ENCODE data around the gene SOAT2.

SOAT2 gene

GRCh38 chr12:53067074-53067992 is 36.0 kb upstream of the SOAT2 start:
- no peak overlapping the region for H2AFZ ChIP-seq (ENCODE audit: low read length)
- no peaks in the 10 kb centered on the region for H4K20me1 ChIP-seq (ENCODE audit: insufficient read depth, low read length)
- H3K4me1 ChIP-seq (ENCODE audit: insufficient read depth, low read length, severe bottlenecking), result no peaks in the 10 kb centered on the region
- no peak overlapping the region for H3K4me2 ChIP-seq (ENCODE audit: low read length)
- H3K9ac ChIP-seq (ENCODE audit: low read length), result no peak overlapping the region
- no peak overlapping the region for H3K27ac ChIP-seq (ENCODE audit: low read depth, low read length, poor library complexity, severe bottlenecking)
- H3F3A ChIP-seq (ENCODE audit: insufficient read depth, low read length), result no peaks in the 10 kb centered on the region
- H3K79me2 ChIP-seq (ENCODE audit: insufficient read depth, low read length), result no peaks in the 10 kb centered on the region
- no peaks in the 10 kb centered on the region for H3K27me3 ChIP-seq (ENCODE audit: insufficient read depth, low read length)
- H3K9me2 ChIP-seq (ENCODE audit: low read depth, low read length), result no peaks in the 10 kb centered on the region
- TF ChIP-seq CTCF (IDR thresholded peaks at IDR 0.05; ENCODE audit: low read length), result no peak
- TF ChIP-seq EZH2 (IDR thresholded peaks at IDR 0.05; ENCODE audit: borderline replicate concordance, low read length), result no peak
- no peak overlapping the region for H3K4me3 ChIP-seq (ENCODE audit: low read depth, low read length, poor library complexity, severe bottlenecking)
- H3K36me3 ChIP-seq (ENCODE audit: insufficient read depth, low read length), result peaks cover 26% of the 10 kb centered on the region
- H3K9me3 ChIP-seq (ENCODE audit: low read length), result no peaks in the 10 kb centered on the region

GRCh38 chr12:53067993-53068770 is 35.1 kb upstream of the SOAT2 start:
- Histone ChIP-seq H3K9me2 (ENCODE audit: low read depth, low read length) (no peaks in the 10 kb centered on the region), H3K27me3 (ENCODE audit: insufficient read depth, low read length) (no peaks in the 10 kb centered on the region), H3K9ac (ENCODE audit: low read length) (no peak overlapping the region), H3K36me3 (ENCODE audit: insufficient read depth, low read length) (peaks cover 26% of the 10 kb centered on the region), H4K20me1 (ENCODE audit: insufficient read depth, low read length) (no peaks in the 10 kb centered on the region), H3K4me3 (ENCODE audit: low read depth, low read length, poor library complexity, severe bottlenecking) (no peak overlapping the region), H3K4me1 (ENCODE audit: insufficient read depth, low read length, severe bottlenecking) (peaks cover 5% of the 10 kb centered on the region), H3K4me2 (ENCODE audit: low read length) (no peak overlapping the region), H3K79me2 (ENCODE audit: insufficient read depth, low read length) (no peaks in the 10 kb centered on the region), H3F3A (ENCODE audit: insufficient read depth, low read length) (no peaks in the 10 kb centered on the region), H2AFZ (ENCODE audit: low read length) (no peak overlapping the region), H3K9me3 (ENCODE audit: low read length) (no peaks in the 10 kb centered on the region), H3K27ac (ENCODE audit: low read depth, low read length, poor library complexity, severe bottlenecking) (no peak overlapping the region)
- TF ChIP-seq EZH2 (IDR thresholded peaks at IDR 0.05; ENCODE audit: borderline replicate concordance, low read length) (no peak), CTCF (IDR thresholded peaks at IDR 0.05; ENCODE audit: low read length) (no peak)

GRCh38 chr12:53068811-53069585 is 34.3 kb upstream of the SOAT2 start:
- H3K9ac ChIP-seq (ENCODE audit: low read length), result no peak overlapping the region
- H3K27ac ChIP-seq (ENCODE audit: low read depth, low read length, poor library complexity, severe bottlenecking), result no peak overlapping the region
- no peaks in the 10 kb centered on the region for H3K9me2 ChIP-seq (ENCODE audit: low read depth, low read length)

More at GRCh38 chr12:53068811-53069585, 34.3 kb upstream of the SOAT2 start:
- H4K20me1 ChIP-seq (ENCODE audit: insufficient read depth, low read length), result no peaks in the 10 kb centered on the region
- H3K9me3 ChIP-seq (ENCODE audit: low read length), result no peaks in the 10 kb centered on the region
- H3K36me3 ChIP-seq (ENCODE audit: insufficient read depth, low read length), result peaks cover 23% of the 10 kb centered on the region
- peaks cover 5% of the 10 kb centered on the region for H3K4me1 ChIP-seq (ENCODE audit: insufficient read depth, low read length, severe bottlenecking)
- no peaks in the 10 kb centered on the region for H3K79me2 ChIP-seq (ENCODE audit: insufficient read depth, low read length)
- no peak overlapping the region for H3K4me3 ChIP-seq (ENCODE audit: low read depth, low read length, poor library complexity, severe bottlenecking)
- no peak for TF ChIP-seq EZH2 (IDR thresholded peaks at IDR 0.05; ENCODE audit: borderline replicate concordance, low read length)
- no peak for TF ChIP-seq CTCF (IDR thresholded peaks at IDR 0.05; ENCODE audit: low read length)
- no peak overlapping the region for H3K4me2 ChIP-seq (ENCODE audit: low read length)
- no peaks in the 10 kb centered on the region for H3K27me3 ChIP-seq (ENCODE audit: insufficient read depth, low read length)
- H2AFZ ChIP-seq (ENCODE audit: low read length), result no peak overlapping the region
- H3F3A ChIP-seq (ENCODE audit: insufficient read depth, low read length), result no peaks in the 10 kb centered on the region
